ENCODE results near the gene PRXL2B.
"Not testable (repeated sequence)": the region's sequence is repeated elsewhere in the genome, so short reads cannot be mapped to it uniquely, and the experiment has no call there.

PRXL2B gene, protein sequence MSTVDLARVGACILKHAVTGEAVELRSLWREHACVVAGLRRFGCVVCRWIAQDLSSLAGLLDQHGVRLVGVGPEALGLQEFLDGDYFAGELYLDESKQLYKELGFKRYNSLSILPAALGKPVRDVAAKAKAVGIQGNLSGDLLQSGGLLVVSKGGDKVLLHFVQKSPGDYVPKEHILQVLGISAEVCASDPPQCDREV

DNA sequence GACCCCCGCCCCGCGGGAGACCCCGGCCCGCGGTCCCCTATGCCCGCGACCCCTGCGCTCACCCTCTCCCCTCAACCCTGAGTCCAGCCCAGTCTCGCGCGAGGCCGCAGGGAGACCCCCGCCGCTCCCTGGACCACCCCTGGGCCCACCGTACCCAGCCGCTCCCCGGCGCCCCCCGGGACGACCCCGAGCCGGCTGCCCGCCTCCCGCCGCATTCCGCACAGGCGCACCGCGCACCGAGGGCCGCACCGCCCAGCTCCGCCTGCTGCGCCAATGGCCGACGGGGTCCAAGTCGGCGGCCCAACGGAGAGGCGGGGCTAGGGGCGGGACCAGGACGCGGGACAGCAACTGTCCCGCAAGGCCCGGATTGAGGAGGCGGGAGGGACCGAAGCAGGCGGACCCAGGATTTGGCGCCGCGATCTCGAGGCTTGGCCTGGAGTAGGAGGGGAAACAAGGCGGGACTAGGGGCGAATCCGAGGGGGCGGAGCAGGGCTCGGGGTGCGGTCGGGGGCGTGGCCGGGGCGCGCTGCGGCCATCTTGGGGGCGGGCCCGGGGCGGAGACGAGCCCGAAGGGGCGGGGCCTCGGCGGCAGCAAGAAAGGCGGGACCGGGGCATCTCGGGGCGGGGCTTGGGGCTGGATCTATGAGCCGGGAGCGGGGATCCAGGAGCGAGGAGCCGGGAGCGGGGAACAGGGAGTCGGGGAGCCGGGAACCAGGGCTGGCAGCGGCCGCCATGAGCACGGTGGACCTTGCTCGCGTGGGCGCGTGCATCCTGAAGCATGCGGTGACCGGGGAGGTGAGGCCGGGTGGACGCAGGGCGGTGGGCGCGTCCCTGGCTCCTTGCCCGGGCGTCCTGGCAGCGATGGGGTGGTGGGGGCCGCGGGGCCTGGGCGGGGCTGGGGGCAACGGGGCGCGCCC lies at the start of gene PRXL2B:
PRXL2B (plus strand) TSS at position 624 of the 917 bp plus-strand sequence; CDS start at position 733, 109 bp downstream.
- peak; percentile 97 for DNase-seq

DNA sequence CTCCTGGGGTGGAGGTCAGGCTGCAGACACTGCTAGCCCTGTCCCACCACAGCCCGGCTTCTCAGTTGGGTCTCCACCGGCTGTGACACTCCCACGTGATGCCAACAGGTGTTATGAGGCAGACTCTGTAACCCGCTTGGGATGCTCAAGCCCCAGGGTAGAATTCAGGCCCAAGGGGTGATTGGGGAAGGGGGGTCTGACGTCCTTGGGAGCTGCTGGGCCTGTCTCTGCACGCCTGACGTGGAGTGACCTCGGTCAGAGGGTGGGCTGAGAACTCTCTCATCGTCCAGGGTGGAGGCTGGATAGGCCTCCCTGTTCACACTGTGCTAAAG lies 48.8 kb upstream of the PRXL2B start:
- no peak for DNase-seq

DNA sequence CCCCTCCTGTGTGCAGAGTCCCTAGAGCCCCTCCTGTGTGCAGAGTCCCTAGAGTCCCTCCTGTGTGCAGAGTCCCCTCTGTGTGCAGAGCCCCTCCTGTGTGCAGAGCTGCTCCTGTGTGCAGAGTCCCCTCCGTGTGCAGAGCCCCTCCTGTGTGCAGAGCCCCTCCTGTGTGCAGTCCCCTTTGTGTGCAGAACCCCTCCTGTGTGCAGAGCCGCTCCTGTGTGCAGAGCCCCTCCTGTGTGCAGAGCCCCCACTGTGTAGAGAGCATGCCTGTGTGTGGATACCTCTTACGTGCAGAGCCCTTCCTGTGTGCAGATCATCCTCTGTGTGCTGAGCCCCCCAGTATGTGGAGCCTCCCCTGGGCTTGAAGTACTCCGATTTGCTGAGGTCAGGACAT lies 48.2 kb upstream of the PRXL2B start:
- DNase-seq, result no peak

DNA sequence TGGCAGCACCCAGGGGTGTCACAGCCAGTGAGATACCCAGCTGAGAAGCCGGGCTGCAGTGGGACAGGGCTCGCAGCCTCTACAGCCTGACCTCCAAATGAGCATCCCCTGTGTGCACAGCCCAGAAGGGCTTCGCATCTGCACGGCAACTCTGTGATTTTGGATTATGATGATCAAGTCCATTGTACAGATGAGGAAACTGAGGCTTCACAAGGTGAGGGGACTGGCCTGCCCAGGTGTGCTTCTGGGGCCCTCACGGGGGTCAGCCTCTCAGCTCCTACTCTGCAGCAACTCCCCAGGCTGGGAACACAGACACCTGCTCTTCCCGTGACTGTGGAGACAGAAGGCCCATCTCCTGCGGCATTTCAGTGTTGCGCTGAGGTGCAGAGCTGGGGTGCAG lies 47.7 kb upstream of the PRXL2B start:
- no peak for DNase-seq

DNA sequence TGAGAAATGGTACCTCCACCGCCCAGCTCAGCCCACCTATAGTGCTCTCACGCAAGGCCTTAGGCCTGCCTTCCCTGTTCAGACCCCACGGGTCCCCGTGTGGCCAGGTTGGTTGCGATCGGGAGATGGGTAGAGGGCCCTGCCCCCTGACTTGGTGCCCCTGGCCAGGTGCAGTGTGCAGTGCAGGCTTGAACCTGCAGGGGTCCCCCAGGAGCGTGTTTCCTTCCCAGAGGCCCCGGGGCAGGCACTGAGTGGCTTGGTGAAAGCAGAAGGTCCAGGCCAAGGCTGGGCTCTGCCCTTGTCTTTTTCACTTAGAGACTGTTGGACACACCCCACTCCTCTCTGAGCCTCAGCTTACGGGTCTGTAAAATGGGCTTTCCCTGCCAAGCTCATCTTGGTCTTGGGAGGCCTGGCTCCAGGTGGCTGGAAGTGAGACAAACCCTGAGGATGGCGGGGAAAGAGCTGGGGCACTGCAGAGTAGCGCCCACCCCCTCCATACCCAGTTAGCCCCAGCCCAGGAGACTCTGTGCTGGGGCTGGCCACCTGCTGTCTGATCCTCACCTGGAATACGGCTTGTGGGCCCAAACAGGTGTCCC lies 47.2 kb upstream of the PRXL2B start:
- no peak for DNase-seq

DNA sequence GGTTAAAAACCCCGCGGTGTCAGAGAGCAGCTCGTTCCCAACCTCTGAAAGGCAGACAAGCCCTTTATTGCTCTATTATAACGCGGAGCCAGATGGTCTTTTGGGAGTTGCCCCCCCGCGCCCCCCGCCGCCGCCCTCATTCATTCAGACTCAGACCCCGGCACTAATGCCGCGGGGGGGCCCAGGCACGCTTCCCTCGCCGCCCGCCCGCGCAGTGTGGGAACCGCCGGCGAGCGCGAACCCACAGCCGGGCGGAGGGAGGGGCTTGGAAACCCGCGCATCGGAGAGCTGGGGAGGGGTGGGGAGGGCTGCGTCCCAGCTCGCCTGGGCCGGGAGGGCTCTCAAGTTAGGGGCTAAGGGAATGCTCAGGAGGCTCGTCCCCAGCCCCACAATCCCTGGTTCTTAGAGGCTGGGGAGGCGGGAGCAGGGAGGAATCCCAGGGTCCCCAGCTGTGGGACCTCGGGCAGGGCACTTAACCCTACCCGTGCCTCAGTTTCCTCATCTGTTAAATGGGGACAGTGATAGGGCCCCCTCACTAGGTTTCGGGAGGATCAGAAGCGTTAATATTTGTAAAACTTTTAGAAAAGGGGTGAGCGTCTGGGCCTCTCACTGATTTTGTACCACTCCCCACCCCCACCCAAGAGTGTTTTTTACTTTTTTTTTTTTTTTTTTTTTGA lies 45.6 kb upstream of the PRXL2B start:
- no peak for DNase-seq

DNA sequence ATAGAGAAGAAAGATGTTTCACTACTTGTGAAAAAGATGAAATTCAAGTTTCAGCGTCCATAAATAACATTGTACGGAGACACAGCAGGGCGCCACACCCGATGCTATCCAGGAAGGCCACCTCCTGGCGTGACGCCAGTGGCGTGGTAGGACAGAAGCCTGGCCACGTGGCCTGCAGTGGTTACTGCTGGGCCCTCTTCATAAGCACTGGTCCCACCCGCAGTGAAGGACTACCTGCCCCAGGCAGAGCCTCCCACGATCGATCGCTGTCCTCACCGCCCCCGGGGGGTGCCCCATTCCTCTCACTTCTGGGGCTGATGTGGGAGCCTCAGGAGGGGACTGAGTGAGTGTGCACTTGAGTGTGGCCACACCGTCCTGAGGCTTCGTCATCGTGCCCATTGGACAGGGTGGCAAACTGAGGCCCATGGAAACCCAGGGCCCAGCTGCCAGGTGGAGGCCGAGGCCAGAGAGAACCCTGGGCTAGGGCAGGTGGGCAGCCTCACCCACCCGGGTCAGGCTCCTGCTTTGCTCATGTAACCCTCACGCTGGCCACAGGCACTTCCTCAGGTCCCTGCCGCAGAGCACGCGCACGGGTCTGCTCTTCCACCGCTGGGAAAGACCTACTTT lies 44.8 kb upstream of the PRXL2B start:
- no peak for DNase-seq

DNA sequence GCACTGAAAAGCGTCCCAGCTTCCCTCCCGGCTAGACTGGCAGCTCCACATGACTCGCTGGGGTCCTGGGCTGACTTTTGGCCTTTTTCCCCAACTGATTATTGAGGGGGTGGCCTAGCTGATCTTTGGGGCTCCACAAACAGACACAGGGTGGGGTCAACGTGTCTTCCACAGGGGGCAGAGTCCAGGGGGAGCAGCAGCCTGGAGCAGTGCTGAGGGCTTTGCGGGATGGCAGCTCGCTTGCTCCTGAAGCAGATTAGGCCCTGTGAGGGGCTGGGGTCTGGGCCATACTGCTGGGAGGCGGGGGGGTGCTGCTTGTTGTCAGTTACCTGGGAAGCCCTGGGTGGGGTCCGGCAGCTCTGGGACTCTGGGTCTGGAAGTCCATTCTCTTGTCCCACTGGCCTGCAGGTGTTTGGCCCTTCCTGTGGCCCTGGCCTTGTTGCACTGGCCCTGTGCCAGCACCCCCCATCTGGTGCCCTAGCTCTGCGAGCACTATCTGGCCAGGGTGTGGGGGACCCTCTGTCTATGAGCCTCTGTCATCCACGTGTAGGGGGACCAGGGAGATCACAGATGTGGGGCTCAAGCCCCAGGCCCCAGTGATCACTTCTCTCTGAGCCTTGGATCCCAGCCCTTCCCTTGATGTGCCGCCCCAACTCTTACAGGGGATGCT lies 44.2 kb upstream of the PRXL2B start:
- DNase-seq, result no peak

DNA sequence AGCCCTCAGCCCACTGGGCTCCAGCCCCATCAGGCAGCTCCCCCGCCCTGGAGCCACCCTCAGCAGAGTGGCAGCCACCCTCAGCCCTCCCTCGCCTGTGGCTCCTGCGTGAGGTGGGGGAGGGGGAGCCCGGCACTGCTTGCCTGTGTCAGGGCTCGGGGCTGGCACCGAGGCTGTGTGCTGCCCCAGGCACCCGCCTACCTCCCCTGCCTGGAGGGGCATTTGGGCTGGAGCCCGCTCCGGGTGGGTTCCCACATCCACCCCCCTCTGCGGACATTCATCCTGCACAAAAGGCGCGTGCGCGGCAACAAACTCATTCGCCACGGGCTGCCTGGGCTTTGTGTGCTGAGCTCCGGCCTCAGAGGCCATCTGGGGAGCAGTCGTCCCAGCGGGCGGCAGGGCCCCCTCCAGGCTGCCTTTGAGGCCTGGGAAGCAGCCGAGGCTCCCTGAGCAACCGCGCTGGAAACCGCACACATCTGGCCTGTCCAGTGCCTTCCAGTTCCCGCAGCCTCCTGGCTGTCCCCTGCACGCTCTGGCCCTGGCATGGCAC lies 43.0 kb upstream of the PRXL2B start:
- peak; percentile 53 for DNase-seq

DNA sequence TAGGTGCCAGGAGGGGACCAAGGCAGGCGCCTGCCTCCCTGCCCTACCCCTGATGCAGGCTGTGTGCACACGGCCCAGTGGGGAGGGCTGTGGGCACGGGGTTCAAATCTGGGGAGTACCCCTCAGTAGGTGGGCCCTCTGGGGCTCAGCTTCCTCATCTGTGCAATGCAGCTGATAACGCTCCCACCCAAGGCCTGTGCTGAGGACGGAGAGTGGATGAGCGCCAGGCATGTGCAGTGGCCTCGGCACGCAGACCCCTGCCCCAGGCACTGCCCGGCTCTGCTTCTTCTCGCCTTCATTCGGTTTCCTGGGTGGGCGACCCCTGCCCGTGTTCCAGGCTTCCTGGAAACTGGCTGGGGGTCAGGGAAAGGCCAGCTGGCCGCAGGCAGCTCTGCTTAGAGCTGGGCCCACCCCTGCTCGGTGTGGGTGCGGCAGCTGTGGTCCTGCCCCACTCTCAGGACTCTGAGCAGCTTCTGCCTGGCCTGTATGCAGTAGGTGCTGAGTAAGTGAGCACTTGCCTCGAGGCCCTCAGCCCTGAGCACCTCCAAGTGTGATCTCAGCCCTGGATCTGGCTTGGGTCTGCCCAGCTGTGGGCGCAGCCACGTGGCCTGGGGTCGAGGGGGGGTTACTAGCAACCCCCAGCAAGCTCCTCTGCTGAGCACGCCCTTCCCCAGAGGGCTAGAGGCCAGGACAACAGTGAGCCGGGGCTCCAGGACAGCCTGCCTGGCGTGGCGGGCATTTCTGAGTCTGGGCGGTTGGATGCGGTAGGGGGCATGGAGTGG lies 42.3 kb upstream of the PRXL2B start:
- no peak for DNase-seq

DNA sequence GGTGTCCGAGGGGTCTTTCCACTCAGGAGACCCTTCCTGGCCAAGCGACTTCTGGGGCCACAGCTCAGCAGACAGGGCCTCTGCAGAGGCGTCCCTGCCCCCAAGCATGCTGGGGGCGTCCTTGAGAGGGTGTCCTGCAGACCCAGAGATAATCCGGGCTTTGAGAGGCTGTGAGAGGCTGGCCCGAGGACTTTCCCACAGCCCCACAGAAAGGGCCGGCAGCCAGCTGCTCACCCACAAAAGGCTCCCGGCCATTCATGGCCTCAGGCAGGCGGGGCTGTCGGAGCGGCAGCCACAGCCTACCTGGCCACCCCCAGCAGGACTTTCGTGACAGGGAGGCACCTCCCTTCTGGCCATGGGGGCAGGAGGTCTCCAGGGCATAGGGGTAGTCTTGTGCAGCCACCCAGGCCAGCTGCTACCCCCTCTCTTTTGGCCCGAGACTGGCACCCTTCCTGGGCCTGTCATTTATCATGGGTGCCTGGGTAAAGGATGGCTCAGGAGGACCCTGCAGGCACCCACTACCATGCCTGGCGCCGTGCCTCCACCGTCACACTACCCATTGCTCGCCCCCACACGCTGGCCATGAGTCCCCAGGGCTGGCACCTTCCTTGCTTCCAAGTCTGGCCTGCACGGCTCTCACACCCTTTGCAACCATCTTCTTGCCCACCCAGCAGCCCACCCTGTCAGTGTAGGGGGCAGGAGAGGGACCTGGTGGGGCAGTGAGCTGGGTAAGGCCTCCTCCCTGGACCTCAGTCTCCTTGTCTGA lies 41.5 kb upstream of the PRXL2B start:
- DNase-seq, result no peak

DNA sequence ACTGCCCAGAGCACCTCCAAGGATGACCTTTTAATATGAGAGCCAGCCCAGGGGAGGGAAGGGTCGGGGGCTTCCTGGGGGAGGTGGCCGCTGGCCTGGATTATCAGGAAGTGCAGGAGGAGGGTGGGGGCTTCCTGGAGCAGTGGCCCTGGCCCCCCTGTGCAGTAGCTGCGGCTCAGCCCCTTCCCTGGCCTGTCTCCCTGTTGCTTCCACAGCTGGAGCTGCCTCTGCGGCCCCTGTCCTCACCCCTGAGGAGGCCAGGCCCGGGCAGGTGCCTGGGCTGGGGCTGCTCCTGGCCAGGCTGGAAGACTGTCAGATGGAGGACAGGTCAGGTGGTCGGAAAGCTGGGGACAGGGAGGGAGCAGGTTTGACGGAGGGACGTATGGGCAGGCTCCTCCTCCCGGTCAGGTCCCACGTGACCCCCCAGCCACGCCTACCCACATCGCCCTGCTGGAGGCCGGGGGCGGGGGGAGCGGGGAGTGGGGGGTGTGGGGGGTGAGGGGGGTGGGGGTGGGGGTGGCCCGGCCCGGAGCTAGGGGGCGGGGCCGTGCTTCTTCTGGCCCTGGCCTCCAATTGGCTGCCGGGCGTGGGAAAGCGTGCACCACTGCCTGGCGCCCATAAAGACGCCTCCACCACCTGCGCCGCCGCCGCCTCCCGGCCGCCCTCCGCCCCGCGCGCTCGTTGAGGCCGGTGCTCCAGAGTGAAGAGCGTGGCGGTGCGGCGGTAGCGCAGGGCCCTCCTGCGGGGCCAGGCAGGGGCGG lies 40.6 kb upstream of the PRXL2B start:
- peak; percentile 94 for DNase-seq

DNA sequence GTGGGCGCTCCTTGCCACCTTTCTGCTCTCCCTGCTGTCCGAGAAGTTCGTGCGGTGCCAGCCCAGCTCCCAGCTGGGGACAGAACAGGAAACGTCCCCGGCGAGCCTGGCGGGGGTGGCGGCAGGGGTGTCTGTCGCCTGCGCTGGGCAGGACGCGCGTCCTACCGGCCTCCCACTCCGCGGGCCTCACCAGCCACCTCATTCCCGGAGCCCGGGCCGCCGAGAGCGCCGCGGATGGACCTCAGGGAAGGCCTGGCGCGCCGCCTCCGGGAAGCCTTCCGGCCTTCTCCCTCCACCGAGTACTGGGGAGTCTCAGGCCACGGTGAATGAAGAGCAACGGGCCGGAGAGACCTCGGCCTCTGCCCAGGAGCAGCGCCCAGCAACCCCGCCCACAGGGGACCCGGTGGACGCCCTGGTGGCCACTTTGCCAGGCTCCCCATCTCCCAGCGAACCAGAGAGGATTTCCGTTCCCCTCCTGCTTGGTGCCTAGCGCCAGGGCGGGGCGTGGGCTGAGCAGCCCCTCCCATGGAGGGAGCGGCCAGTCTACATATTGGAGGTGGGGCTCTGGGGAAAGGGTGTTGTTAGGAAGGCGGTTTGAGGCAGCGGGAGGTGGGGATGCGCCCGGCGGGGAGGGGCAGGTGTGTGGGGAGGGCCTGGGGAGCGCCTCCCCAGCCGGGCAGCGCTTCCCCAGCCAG lies 39.9 kb upstream of the PRXL2B start:
- DNase-seq, result peak; percentile 91

DNA sequence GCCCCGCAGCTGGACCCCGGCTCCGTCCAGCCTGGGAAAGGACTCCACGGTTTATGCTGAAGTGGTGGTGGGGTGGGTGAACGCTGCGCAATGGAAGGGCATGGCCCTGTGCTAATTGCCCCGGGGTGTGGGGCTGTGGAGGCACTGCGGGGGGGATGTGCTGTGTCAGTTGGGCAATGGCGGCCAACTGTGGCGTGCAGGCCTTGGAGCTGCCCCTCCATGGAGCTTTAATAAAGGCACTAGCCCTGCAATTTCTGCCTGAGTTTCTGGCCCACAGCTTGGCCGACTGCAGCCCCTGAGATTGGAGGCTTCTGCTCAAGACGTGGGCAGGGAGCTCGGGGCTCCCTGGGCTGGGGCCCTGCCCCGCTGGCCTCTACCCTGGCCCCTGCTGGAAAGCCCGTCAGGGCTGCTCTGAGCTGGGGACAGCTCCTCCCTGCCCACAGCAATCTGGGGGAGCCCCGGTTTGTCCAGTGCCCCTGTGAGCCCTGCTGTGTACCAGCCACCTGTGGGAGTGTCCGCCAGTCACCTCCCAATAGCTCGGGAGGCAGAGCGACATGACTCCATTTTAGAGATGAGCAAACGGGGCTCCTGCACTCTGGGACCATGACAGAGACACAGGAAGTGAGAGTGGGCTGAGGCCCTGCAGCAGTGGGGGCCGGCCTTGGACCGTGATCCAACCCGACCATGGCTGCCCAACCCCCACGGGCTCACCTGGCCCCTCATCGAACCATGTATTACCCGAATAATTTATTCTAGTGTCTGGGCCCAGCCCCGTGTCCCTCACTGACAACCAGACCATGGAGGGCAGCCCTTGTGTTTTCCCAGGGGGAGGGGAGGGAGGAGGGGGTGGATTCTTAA lies 39.1 kb upstream of the PRXL2B start:
- DNase-seq, result peak; percentile 58

DNA sequence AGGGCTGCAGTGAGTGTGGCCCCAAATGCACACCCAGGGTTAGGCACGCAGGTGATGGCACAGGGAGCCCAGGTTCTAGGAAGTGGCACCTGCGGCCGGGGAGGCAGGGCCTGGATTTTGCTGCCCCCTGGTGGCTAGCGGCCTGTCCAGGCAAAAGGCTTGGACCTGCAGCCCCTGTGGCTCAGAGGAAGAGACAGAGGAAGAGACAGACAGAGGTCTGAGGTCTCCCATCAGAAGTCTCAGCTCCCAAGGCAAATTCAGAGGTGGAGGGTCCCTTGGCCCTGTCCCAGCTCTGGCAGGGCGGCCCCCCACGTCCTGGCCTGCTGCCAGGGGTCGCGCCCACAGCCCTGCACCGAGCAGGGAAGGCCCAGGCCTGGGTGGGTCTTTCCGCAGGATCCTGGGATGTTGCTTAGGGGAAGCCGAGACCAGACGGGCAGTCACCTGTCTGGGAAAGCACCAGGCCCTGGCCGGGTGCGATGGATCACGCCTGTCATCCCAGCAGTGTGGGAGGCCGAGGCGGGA lies 38.4 kb upstream of the PRXL2B start:
- peak; percentile 89 for DNase-seq

DNA sequence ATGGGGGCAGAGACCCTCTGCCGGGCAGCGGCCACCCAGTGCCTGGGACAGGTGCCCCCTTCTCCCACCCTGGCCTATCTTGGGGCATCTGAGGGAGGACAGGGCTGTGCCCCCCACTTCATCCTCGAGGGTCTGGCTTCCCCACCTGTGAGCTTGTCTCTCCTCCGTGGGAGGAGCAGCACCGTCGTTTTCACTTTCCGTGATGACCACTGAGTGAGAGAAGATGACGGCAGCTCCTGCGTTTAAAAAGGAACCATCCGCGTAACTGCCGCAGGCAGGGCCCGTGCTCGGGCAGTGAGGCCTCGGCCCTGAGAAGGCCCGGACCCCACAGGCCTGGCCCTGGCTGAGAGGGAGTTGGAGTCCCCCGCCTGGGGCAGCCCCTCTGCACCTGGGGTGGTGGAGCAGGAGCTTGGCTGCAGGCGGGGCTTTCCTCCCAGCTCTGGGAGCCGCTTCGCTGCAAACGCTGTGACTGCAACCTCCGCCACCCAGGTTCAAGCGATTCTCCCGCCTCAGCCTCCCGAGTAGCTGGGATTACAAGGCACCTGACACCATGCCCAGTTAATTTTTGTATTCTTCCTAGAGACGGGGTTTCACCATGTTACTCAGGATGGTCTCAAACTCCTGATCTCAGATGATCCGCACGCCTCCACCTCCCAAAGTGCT lies 37.1 kb upstream of the PRXL2B start:
- not testable (repeated sequence) for DNase-seq

DNA sequence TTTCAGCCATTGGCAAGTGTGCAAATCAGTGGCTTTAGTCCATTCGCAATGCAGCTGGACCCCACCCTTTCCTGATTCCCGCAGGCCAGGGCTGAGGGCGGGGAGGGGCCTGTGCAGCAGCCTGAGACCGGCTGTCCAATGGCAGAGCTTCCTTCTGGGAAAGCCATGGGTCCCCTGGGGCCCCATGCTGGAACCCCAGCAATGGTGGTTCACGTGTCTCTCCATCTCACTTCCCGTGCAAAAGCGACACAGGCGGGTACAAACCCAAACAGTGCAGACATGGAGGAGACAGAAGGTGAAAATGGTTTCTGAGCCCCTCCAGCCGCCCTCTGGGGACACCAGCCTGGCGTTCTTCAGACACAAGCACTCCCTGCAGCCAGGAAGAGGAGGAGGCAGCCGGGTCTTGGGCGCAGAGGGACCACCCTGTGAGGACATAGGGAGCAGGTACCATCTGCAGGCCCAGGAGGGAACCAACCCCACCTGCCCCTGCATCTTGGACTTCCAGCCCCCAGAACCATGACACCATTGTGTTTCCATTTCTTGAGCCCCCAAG lies 36.2 kb upstream of the PRXL2B start:
- not testable (repeated sequence) for DNase-seq
